ENCODE measurements around the gene RBBP6.

The RBBP6 gene

DNA sequence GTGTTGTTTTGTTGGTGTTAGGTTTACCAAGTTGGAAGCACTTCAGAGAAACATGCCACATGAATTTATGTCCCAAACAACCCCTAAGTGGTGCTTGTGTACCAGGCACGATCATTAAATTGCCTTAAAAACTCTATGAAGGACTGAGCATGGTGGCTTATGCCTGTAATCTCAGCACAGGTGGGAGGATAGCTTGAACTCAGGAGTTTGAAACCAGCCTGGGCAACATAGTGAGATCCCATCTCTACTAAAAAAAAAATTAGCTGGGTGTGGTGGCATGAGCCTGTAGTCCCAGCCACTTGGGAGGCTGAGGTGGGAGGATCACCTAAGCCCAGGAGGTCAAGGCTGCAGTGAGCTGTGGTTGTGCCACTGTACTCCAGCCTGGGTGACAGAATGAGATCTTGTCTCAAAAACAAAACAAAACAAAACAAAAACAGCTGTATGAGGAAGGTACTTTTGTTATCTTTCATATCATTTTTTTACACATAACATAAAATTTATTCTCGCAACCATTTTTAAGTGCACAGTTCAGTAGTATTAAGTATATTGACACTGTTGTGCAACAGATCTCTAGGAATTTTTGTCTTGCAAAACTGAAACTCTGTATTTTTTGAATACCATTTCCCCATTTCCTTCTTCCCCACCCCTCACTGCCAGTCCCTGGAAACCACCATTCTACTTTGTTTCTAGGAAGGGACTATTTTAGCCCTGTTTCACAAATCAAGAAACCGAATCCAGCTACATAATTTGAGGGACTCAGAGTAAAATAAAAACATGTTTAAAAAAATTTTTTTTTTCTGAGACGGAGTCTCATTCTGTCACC lies 14.3 kb upstream of the RBBP6 start:
- TF ChIP-seq SUZ12 (IDR thresholded peaks at IDR 0.05; ENCODE audit: extremely low read depth, insufficient read depth, insufficient read length) (no peak), YY1 (IDR thresholded peaks at IDR 0.05; ENCODE audit: insufficient read depth, insufficient read length) (no peak), ZNF274 (IDR thresholded peaks at IDR 0.05; ENCODE audit: low read depth, low read length) (no peak)
- Histone ChIP-seq H3K9me3 (ENCODE audit: insufficient read depth, low read length) (no peaks in the 10 kb centered on the region), H3K4me1 (ENCODE audit: insufficient read depth, insufficient read length) (no peaks in the 10 kb centered on the region), H3K36me3 (ENCODE audit: insufficient read depth, insufficient read length, low read length) (no peaks in the 10 kb centered on the region), H3K4me3 (ENCODE audit: insufficient read length, low read depth) (no peak overlapping the region), H3K27me3 (ENCODE audit: insufficient read depth, insufficient read length) (no peaks in the 10 kb centered on the region), H3K9ac (ENCODE audit: insufficient read length, low read depth) (no peak overlapping the region)
- DNase-seq (ENCODE audit: low read depth, low spot score) = no peak

DNA sequence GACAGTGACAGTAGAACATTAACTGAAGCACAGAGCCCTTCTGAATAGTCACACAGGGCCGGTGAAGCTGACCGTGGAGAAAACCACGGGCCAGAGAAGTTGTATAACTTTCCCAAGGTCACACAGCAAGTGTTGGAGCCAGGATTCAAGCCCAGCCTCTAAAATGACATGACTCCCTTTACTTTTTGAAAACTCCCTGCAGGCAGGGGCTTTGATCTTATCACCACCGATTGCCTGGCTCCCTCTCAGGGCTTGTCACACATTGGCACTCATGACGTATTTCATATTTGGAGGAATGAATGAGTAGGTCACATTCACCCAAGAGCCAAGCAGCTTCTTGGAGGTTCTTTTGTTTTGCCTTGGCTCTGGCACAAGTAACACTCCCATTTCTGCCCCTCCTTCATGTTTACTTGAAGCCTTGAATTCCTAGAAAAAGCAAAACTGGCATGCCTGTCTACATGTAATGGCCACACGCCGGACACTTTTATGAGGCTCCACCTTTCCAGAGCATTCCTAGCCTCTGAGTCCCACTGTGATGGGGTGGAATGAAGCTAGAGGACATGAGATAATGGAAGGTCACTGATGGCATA lies 13.3 kb upstream of the RBBP6 start:
- TF ChIP-seq YY1 (IDR thresholded peaks at IDR 0.05; ENCODE audit: insufficient read depth, insufficient read length) (no peak), SUZ12 (IDR thresholded peaks at IDR 0.05; ENCODE audit: extremely low read depth, insufficient read depth, insufficient read length) (no peak), ZNF274 (IDR thresholded peaks at IDR 0.05; ENCODE audit: low read depth, low read length) (no peak)
- Histone ChIP-seq H3K27me3 (ENCODE audit: insufficient read depth, insufficient read length) (no peaks in the 10 kb centered on the region), H3K9ac (ENCODE audit: insufficient read length, low read depth) (no peak overlapping the region), H3K4me1 (ENCODE audit: insufficient read depth, insufficient read length) (no peaks in the 10 kb centered on the region), H3K36me3 (ENCODE audit: insufficient read depth, insufficient read length, low read length) (no peaks in the 10 kb centered on the region), H3K4me3 (ENCODE audit: insufficient read length, low read depth) (no peak overlapping the region), H3K9me3 (ENCODE audit: insufficient read depth, low read length) (no peaks in the 10 kb centered on the region)
- no peak for DNase-seq (ENCODE audit: low read depth, low spot score)

DNA sequence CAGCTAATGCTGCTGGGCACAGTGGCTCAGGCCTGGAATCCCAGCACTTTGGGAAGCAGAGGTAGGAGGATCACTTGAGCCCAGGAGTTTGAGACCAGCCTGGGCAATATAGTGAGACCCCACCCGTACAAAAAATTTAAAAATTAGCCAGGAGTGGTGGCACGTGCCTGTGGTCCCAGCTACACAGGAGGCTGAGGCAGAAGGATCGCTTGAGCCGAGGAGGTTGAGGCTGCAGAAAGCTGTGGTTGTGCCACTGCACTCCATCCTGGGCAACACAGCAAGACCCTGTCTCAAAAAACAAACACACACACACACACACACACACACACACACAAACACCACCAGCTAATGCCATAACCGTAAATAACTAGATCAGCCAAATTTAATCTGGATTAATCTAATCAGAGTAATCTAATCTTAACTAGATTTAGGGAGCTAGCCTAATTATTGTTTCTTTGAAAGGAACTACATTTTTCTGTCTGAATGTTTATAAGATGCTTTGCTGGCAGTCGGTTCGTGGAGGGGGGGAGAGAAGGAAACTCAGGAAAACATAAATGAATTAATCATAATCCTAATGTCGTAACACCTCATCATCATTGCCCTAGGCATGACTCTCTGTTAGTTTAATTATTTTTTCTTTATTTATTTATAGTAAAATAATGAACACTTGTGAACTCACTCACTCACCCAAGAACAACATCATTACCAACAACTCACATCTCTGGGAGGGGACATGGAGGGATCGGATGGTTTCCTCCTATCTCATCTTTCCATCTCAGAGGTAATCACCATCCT lies 12.5 kb upstream of the RBBP6 start:
- no peaks in the 10 kb centered on the region for H3K36me3 ChIP-seq (ENCODE audit: insufficient read depth, insufficient read length, low read length)
- H3K4me1 ChIP-seq (ENCODE audit: insufficient read depth, insufficient read length) = no peaks in the 10 kb centered on the region
- H3K27me3 ChIP-seq (ENCODE audit: insufficient read depth, insufficient read length) = no peaks in the 10 kb centered on the region
- no peak for DNase-seq (ENCODE audit: low read depth, low spot score)
- H3K9me3 ChIP-seq (ENCODE audit: insufficient read depth, low read length) = no peaks in the 10 kb centered on the region
- no peak for TF ChIP-seq YY1 (IDR thresholded peaks at IDR 0.05; ENCODE audit: insufficient read depth, insufficient read length)
- TF ChIP-seq ZNF274 (IDR thresholded peaks at IDR 0.05; ENCODE audit: low read depth, low read length) = no peak
- TF ChIP-seq SUZ12 (IDR thresholded peaks at IDR 0.05; ENCODE audit: extremely low read depth, insufficient read depth, insufficient read length) = no peak
- no peak overlapping the region for H3K9ac ChIP-seq (ENCODE audit: insufficient read length, low read depth)
- H3K4me3 ChIP-seq (ENCODE audit: insufficient read length, low read depth) = no peak overlapping the region

DNA sequence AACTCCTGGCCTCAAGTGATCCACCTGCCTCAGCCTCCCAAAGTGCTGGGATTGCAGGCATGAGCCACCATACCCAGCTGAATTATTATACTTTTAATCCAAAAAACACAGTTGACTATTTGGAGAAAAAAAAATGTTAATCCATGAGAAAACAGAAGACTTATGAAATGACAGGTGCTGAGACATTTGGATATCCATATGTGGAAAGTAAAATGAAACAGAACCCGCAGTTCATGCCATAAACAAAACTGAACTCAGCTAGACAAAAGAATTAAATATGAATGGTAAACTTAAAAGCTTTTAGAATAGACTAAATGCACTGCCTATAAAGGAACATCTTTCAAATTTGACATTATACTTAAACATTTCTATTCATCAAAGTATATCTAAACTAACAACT lies 8.2 kb upstream of the RBBP6 start:
- no peaks in the 10 kb centered on the region for H3K4me1 ChIP-seq (ENCODE audit: insufficient read depth, insufficient read length)
- H3K4me3 ChIP-seq (ENCODE audit: insufficient read length, low read depth) = no peak overlapping the region
- no peak overlapping the region for H3K9ac ChIP-seq (ENCODE audit: insufficient read length, low read depth)
- H3K36me3 ChIP-seq (ENCODE audit: insufficient read depth, insufficient read length, low read length) = no peaks in the 10 kb centered on the region
- H3K9me3 ChIP-seq (ENCODE audit: insufficient read depth, low read length) = no peaks in the 10 kb centered on the region
- H3K27me3 ChIP-seq (ENCODE audit: insufficient read depth, insufficient read length) = no peaks in the 10 kb centered on the region
- no peak for DNase-seq (ENCODE audit: low read depth, low spot score)
- TF ChIP-seq SUZ12 (IDR thresholded peaks at IDR 0.05; ENCODE audit: extremely low read depth, insufficient read depth, insufficient read length) = no peak
- no peak for TF ChIP-seq YY1 (IDR thresholded peaks at IDR 0.05; ENCODE audit: insufficient read depth, insufficient read length)

DNA sequence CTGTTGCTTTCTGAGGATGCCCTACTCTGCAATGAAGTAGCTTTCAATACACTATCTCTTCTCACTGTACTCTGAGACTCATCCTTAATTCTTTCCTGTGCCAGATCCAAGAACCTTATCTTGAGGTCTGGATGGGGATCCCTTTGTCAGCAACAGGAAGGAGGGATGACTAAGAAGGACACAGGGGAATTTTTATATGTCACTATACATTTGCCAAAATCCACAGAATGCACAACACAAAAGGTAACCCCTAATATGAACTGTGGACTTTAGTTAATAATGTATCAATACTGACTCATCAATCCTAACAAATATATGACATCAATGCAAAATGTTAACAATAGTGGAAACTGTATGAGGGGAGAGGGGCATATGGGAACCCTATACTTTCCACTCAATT lies 4.7 kb upstream of the RBBP6 start:
- DNase-seq (ENCODE audit: low read depth, low spot score) = no peak

DNA sequence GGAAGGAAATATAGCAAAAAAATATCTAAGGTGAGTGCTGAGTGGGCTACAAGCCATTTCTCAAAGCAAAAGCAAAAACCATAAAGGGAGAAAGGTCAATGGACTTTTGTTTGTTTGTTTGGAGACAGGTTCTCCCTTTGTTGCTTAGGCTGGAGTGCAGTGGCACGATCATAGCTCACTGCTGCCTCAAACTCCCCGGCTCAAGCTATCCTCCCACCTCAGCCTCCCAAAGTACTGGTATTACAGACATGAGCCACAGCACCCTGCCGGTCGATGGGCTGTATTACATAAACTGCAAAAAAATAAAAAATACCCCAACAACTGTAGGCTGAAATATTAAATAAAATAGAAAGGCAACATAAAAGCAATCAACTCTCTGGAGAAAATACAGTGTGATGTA lies 3.5 kb upstream of the RBBP6 start:
- TF ChIP-seq ZNF274 (IDR thresholded peaks at IDR 0.05; ENCODE audit: low read depth, low read length) = no peak
- TF ChIP-seq YY1 (IDR thresholded peaks at IDR 0.05; ENCODE audit: insufficient read depth, insufficient read length) = no peak
- TF ChIP-seq SUZ12 (IDR thresholded peaks at IDR 0.05; ENCODE audit: extremely low read depth, insufficient read depth, insufficient read length) = no peak
- Histone ChIP-seq H3K9ac (ENCODE audit: insufficient read length, low read depth) (no peak overlapping the region), H3K9me3 (ENCODE audit: insufficient read depth, low read length) (no peaks in the 10 kb centered on the region), H3K4me1 (ENCODE audit: insufficient read depth, insufficient read length) (no peaks in the 10 kb centered on the region), H3K27me3 (ENCODE audit: insufficient read depth, insufficient read length) (no peaks in the 10 kb centered on the region), H3K36me3 (ENCODE audit: insufficient read depth, insufficient read length, low read length) (peaks cover 4% of the 10 kb centered on the region), H3K4me3 (ENCODE audit: insufficient read length, low read depth) (no peak overlapping the region)
- DNase-seq (ENCODE audit: low read depth, low spot score) = no peak

More for the DNA sequence above, 4.7 kb upstream of the RBBP6 start:
- no peak for TF ChIP-seq SUZ12 (IDR thresholded peaks at IDR 0.05; ENCODE audit: extremely low read depth, insufficient read depth, insufficient read length)
- no peak for TF ChIP-seq ZNF274 (IDR thresholded peaks at IDR 0.05; ENCODE audit: low read depth, low read length)
- no peak for TF ChIP-seq YY1 (IDR thresholded peaks at IDR 0.05; ENCODE audit: insufficient read depth, insufficient read length)
- Histone ChIP-seq H3K4me1 (ENCODE audit: insufficient read depth, insufficient read length) (no peaks in the 10 kb centered on the region), H3K4me3 (ENCODE audit: insufficient read length, low read depth) (no peak overlapping the region), H3K9me3 (ENCODE audit: insufficient read depth, low read length) (no peaks in the 10 kb centered on the region), H3K27me3 (ENCODE audit: insufficient read depth, insufficient read length) (no peaks in the 10 kb centered on the region), H3K9ac (ENCODE audit: insufficient read length, low read depth) (no peak overlapping the region), H3K36me3 (ENCODE audit: insufficient read depth, insufficient read length, low read length) (no peaks in the 10 kb centered on the region)

DNA sequence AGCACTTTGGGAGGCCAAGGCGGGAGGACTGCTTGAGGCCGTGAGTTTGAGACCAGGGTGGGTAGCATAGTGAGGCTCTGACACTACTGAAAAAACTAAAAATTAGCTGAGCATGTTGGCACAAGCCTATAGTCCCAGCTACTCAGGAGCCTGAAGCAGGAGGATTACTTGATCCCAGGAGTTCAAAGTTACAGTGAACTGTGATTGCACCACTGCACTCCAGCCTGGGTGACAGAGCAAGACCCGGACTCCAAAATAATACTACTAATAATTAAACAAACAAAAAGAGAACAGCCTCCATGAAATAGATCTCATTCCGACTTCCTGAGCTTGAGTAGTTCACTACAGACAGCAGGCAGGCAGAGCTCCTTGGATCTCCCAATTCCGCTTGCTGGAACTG lies 2.7 kb upstream of the RBBP6 start:
- H3K36me3 ChIP-seq (ENCODE audit: insufficient read depth, insufficient read length, low read length) = peaks cover 12% of the 10 kb centered on the region
- H3K9ac ChIP-seq (ENCODE audit: insufficient read length, low read depth) = no peak overlapping the region
- no peak for DNase-seq (ENCODE audit: low read depth, low spot score)
- TF ChIP-seq SUZ12 (IDR thresholded peaks at IDR 0.05; ENCODE audit: extremely low read depth, insufficient read depth, insufficient read length) (no peak), YY1 (IDR thresholded peaks at IDR 0.05; ENCODE audit: insufficient read depth, insufficient read length) (no peak), ZNF274 (IDR thresholded peaks at IDR 0.05; ENCODE audit: low read depth, low read length) (no peak)
- no peaks in the 10 kb centered on the region for H3K9me3 ChIP-seq (ENCODE audit: insufficient read depth, low read length)
- no peaks in the 10 kb centered on the region for H3K27me3 ChIP-seq (ENCODE audit: insufficient read depth, insufficient read length)
- H3K4me1 ChIP-seq (ENCODE audit: insufficient read depth, insufficient read length) = no peaks in the 10 kb centered on the region
- no peak overlapping the region for H3K4me3 ChIP-seq (ENCODE audit: insufficient read length, low read depth)

Data from NT2/D1 (cell line).